ENCODE results near the gene CAPN8.

- TF ChIP-seq RAD21 (IDR thresholded peaks at IDR 0.05; ENCODE audit: low read depth): no peak
- TF ChIP-seq CREB1 (IDR thresholded peaks at IDR 0.05; ENCODE audit: low read depth): no peak
- TF ChIP-seq TAF1 (IDR thresholded peaks at IDR 0.05; ENCODE audit: low read depth): no peak
- TF ChIP-seq REST (IDR thresholded peaks at IDR 0.05; ENCODE audit: low read depth): no peak
- TF ChIP-seq CEBPB (IDR thresholded peaks at IDR 0.05): no peak
- no peak for TF ChIP-seq FOXM1 (IDR thresholded peaks at IDR 0.05; ENCODE audit: borderline replicate concordance, low read depth)
- no peak for TF ChIP-seq TCF12 (IDR thresholded peaks at IDR 0.05; ENCODE audit: low read depth)
- no peak for TF ChIP-seq TEAD4 (IDR thresholded peaks at IDR 0.05)
- TF ChIP-seq EP300 (IDR thresholded peaks at IDR 0.05; ENCODE audit: borderline replicate concordance): no peak
Measured at GRCh38 chr1:223654083-223654482, 11.4 kb downstream of the CAPN8 start.

Data from Ishikawa (cell line).